ENCODE results near the gene SEL1L2.
A peak's percentile ranks its signal among the peaks of the same experiment; 100 is the strongest.
"Not testable (repeated sequence)": the region's sequence is repeated elsewhere in the genome, so short reads cannot be mapped to it uniquely, and the experiment has no call there.

SEL1L2 gene

GRCh38 chr20:13990465-13990864, at the start of gene SEL1L2:
Gene SEL1L2 (minus strand): TSS chr20:13990614. CDS start chr20:13990534, 80 bp downstream.
- no peak for DNase-seq

- no peak for DNase-seq
These were observed 46.2 kb upstream of the SEL1L2 start for GRCh38 chr20:14036567-14036966.

- no peak for DNase-seq
These were observed 42.9 kb upstream of the SEL1L2 start for GRCh38 chr20:14033310-14033709.

GRCh38 chr20:14030991-14031390, 40.6 kb upstream of the SEL1L2 start:
- DNase-seq = no peak

GRCh38 chr20:14012671-14013070, 22.3 kb upstream of the SEL1L2 start:
- DNase-seq = no peak

- DNase-seq = no peak
These were observed 18.8 kb upstream of the SEL1L2 start for GRCh38 chr20:14009208-14009607.

GRCh38 chr20:14005996-14006395, 15.6 kb upstream of the SEL1L2 start:
- DNase-seq = no peak

- DNase-seq = no peak
These were observed 10.5 kb upstream of the SEL1L2 start for GRCh38 chr20:14000917-14001316.

- no peak for DNase-seq
These were observed 5.9 kb upstream of the SEL1L2 start for GRCh38 chr20:13996265-13996664.

GRCh38 chr20:13995841-13996240, 5.4 kb upstream of the SEL1L2 start:
- no peak for DNase-seq

- peak; percentile 79 for DNase-seq
These were observed 4.8 kb upstream of the SEL1L2 start, which contains the start of gene MACROD2 for GRCh38 chr20:13995086-13995665. Gene MACROD2 (plus strand): TSS chr20:13995516.

GRCh38 chr20:13991955-13992354, 1.5 kb upstream of the SEL1L2 start:
- not testable (repeated sequence) for DNase-seq

- DNase-seq = no peak
These were observed 897 bp upstream of the SEL1L2 start for GRCh38 chr20:13991311-13991710.

GRCh38 chr20:13984211-13984610, 6.2 kb downstream of the SEL1L2 start:
- no peak for DNase-seq

GRCh38 chr20:13960525-13960924, 29.9 kb downstream of the SEL1L2 start:
- peak; percentile 24 for DNase-seq

GRCh38 chr20:13960119-13960518, 30.3 kb downstream of the SEL1L2 start:
- no peak for DNase-seq

GRCh38 chr20:13953227-13953626, 37.2 kb downstream of the SEL1L2 start:
- DNase-seq = no peak

GRCh38 chr20:13947719-13948118, 42.7 kb downstream of the SEL1L2 start:
- DNase-seq = no peak

GRCh38 chr20:13941031-13941430, 49.4 kb downstream of the SEL1L2 start:
- DNase-seq = no peak

GRCh38 chr20:13936781-13937576, 53.4 kb downstream of the SEL1L2 start:
- DNase-seq = no peak

GRCh38 chr20:13934992-13935894, 55.2 kb downstream of the SEL1L2 start:
- DNase-seq = no peak

- peak; percentile 34 for DNase-seq
These were observed 60.1 kb downstream of the SEL1L2 start for GRCh38 chr20:13930281-13930680.

GRCh38 chr20:13929836-13930235, 60.6 kb downstream of the SEL1L2 start:
- no peak for DNase-seq

Data from NCI-H226 (cell line).